Mesenteric fat pad (tissue), 1 donor: ENCODE measurements around the gene C6orf58. TPM values are rescaled to one million over a fixed set of nuclear protein-coding genes. Genes with fewer than 3 reads are reported as not detected.
"Not testable (repeated sequence)": the region's sequence is repeated elsewhere in the genome, so short reads cannot be mapped to it uniquely, and the experiment has no call there.

ENCODE experiments used
- DNase-seq: peaks from one replicate; pipeline ENCODE4 v3.0.0-alpha.2; 2020; ENCODE audit warnings: low spot score
- total RNA-seq: library from RNA; stranded (reverse); fragmentation: NEBNext Ultra II Directional; extraction: Animal tissue kit (Norgen Biotek cat#: 25700); gene quantifications from one replicate; pipeline ENCODE4 v1.2.1, GENCODE V29; 2021
- donor health status: DM: yes; HTN: yes; CAD: no.

The C6orf58 gene
- total RNA-seq, 1 donor from 2014 or later: not detected

DNA sequence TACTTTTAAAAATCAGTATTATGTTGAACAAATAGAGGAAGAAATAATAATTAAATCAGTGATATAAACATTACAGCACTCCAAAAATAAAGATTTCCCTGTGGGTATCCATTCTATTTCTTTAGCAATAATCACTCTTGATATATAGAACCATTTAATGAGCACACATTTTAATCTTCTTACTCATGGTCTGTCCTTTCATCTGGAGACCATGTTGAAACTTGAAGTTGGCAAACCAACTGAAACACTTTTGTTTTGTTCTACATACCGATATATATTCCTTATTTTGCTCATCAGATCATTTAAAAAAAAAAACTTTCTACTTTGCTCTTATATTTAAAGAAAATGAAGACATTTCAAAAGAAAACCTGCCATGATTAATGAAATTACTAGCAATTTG lies 13.4 kb downstream of the C6orf58 start:
- DNase-seq: no peak

DNA sequence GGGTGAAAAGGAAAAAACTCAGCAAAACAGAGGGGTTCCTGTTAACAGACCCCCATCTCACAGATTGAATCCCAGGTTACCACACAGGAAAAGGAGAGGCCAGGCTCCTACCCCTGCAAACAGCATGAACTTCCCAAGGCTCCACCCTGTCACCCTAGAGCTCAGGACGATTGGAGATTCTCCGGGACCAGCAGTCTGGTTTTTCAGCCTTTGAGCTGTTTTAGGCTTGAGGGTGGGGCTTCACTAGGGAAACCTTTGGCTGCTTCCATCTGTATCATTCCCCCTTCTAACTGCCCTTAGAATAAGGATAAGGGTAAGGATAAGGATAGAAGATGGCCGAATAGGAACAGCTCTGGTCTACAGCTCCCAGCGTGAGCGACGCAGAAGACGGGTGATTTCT lies 16.0 kb downstream of the C6orf58 start:
- no peak for DNase-seq

DNA sequence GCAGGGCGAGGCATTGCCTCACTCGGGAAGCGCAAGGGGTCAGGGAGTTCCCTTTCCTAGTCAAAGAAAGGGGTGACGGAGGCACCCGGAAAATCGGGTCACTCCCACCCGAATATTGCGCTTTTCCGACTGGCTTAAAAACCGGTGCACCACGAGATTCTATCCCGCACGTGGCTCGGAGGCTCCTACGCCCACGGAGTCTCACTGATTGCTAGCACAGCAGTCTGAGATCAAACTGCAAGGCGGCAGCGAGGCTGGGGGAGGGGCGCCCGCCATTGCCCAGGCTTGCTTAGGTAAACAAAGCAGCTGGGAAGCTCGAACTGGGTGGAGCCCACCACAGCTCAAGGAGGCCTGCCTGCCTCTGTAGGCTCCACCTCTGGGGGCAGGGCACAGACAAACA lies 16.5 kb downstream of the C6orf58 start:
- DNase-seq: not testable (repeated sequence)

DNA sequence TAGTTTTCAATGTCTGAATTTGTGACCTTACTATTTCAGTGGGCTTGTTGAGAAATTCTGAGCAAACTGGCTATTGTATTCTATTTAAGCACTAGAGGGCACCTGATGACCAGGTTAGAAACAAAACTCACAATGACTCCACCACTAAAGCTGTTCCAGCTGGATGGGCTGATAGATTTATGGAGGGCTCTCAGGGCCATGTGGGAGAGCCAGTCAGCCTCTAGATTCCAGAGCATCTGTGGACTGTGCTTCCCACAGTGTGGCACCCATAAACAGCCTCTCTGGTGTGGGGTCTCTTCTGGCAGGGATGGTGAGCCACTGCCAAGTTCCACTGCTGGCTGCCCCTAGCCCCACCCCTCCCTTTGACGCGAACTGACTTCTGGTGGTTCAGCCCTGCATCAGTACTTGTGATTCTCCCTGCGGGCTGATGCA lies 29.2 kb downstream of the C6orf58 start:
- DNase-seq: no peak

GRCh38 chr6:127608554-127609270 lies 31.7 kb downstream of the C6orf58 start:
- no peak for DNase-seq

- DNase-seq: no peak
Observed at GRCh38 chr6:127618729-127619128, 41.8 kb downstream of the C6orf58 start.

- no peak for DNase-seq
Observed at GRCh38 chr6:127630800-127631199, 53.8 kb downstream of the C6orf58 start.

DNA sequence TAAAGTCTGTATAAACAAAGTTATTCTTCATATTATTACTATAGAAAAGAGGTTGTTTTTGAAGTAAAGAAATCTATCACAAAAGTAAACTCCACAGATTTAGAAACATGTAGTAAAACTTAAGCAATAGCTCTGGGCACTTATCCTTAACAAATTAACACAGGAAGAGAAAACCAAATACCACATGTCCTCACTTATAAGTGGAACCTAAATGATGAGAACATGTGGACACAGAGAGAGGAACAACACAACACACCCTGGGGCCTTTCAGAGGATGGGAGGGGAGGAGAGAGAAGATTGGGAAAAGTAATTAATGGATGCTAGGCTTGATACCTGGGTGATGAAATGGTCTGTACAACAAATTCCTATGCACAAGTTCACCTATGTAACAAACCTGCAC lies 57.2 kb downstream of the C6orf58 start:
- DNase-seq: no peak

DNA sequence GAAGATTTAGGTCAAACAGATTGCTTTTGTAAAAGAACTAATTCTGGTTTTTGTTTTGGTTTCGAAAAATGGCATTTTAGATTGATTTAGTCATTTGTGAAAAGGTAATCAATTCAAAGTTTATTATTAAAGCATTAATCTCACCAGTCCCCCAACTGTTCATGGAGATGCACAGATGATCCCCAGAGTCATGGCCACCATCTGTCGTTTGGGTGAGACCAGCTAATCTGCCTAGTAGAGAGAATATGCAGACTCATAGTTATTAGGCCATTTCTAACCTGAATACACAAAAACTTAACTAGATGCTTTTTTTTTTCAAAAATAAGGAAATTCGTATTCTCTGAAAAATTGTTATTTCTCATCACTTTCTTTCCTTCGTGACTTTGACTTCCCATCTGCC lies 58.1 kb downstream of the C6orf58 start:
- no peak for DNase-seq

DNA sequence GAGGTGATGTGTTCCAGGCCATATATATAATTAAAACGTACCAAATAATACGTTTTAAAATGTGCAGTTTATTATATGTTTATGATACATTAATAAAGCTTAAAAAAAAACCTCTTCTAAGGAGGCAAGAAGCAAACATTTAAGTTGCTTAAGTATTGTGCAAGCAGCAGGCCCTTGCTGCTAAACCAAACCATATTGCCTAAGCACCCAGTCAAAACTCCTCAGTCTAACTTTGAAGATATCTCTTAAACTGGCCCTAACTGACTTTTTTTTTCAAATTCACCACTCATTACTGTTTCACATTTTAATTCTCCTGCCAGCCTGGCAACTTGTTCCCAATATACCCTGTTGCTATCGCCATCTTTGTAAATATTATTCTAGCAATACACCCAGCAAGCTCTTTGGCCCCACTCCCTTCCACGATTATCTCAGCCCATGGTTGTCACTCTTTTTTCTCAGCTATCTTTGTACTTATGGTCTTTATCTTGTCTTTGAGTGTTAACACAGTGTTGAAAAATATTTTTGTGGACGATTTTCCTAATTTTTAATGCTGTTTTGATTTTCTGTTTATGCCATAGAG lies 60.9 kb downstream of the C6orf58 start:
- no peak for DNase-seq

Other genes starting within 250 kb of the C6orf58 start
- gene ECHDC1, start 233.6 kb upstream of the C6orf58 start, total RNA-seq: 70.7 TPM
- gene KIAA0408, start 117.8 kb upstream of the C6orf58 start, total RNA-seq: 2.7 TPM